K562 (cell line): ENCODE data around the gene RAB1B. TPM values are rescaled to one million over a fixed set of nuclear protein-coding genes. Genes with fewer than 3 reads are reported as not detected.

Source experiments
- CCAR2 ChIP-seq: fragments of 200-400 bp; formaldehyde crosslinking; IDR thresholded peaks from 2 replicates; pipeline ENCODE4 v1.6.1; 2017; ENCODE audit warnings: mild to moderate bottlenecking, low read depth, low read length
- CXXC5 ChIP-seq: fragments of 250-450 bp; sonication (Bioruptor Pico); IDR thresholded peaks from 2 replicates; pipeline ENCODE4 v1.8.0; 2022; ENCODE audit warnings: inconsistent platforms, mild to moderate bottlenecking, moderate library complexity
- GABPB1 ChIP-seq: sonication (generic); formaldehyde crosslinking; IDR thresholded peaks from 2 replicates; pipeline ENCODE4 v1.8.0; 2022; ENCODE audit warnings: mild to moderate bottlenecking, missing genetic modification reagents
- MYC ChIP-seq, 2 experiments: fragments of 250-450 bp in 1 of 2; sonication (Bioruptor Pico) in 1 of 2; IDR thresholded peaks; 2 replicates each; pipeline versions ENCODE4 v1.5.1 to v1.6.1; 2012 to 2021; ENCODE audit warnings: low read depth in 2 of 2, borderline replicate concordance in 1 of 2, improper control_type of control experiment in 1 of 2, low read length in 1 of 2, mild to moderate bottlenecking in 1 of 2, moderate library complexity in 1 of 2
- NEUROD1 ChIP-seq: fragments of 150-350 bp; IDR thresholded peaks from 2 replicates; pipeline ENCODE4 v1.6.1; 2014; ENCODE audit warnings: borderline replicate concordance, low read length, low read depth; ENCODE audit not compliant: partially characterized antibody
- NR4A1 ChIP-seq, 2 experiments: fragments of 250-450 bp in 1 of 2; fragments of 450-650 bp in 1 of 2; sonication (Bioruptor Pico) in 1 of 2; IDR thresholded peaks; 2 replicates each; pipeline versions ENCODE4 v1.4.0 to v1.6.1; 2016 to 2020; ENCODE audit warnings: mild to moderate bottlenecking in 2 of 2, missing compliant biosample characterization in 1 of 2, missing genetic modification characterization in 1 of 2, moderate library complexity in 1 of 2
- RBM25 ChIP-seq: fragments of 200-400 bp; formaldehyde crosslinking; IDR thresholded peaks from 2 replicates; pipeline ENCODE4 v1.6.1; 2018; ENCODE audit warnings: low read length, low read depth, moderate library complexity; ENCODE audit not compliant: severe bottlenecking
- SAFB ChIP-seq: fragments of 200-400 bp; formaldehyde crosslinking; IDR thresholded peaks from 2 replicates; pipeline ENCODE4 v1.6.1; 2017; ENCODE audit warnings: low read depth, low read length, borderline replicate concordance
- SETDB1 ChIP-seq: IDR thresholded peaks from one replicate; pipeline ENCODE4 v1.6.1; 2012; ENCODE audit warnings: low read length, control low read depth, inconsistent platforms
- ZFX ChIP-seq: sonication (generic); formaldehyde crosslinking; IDR thresholded peaks from 2 replicates; pipeline ENCODE4 v1.8.0; 2022; ENCODE audit warnings: mild to moderate bottlenecking, missing genetic modification reagents, moderate library complexity
- ZNF12 ChIP-seq: sonication (generic); formaldehyde crosslinking; IDR thresholded peaks from 2 replicates; pipeline ENCODE4 v1.4.0; 2020; ENCODE audit warnings: mild to moderate bottlenecking, missing genetic modification reagents
- ZNF143 ChIP-seq: sonication (generic); formaldehyde crosslinking; IDR thresholded peaks from 2 replicates; pipeline ENCODE4 v1.9.0; 2022; ENCODE audit warnings: mild to moderate bottlenecking, missing genetic modification reagents
- ZNF282 ChIP-seq: sonication (generic); formaldehyde crosslinking; IDR thresholded peaks from 2 replicates; pipeline ENCODE4 v1.8.1; 2023; ENCODE audit warnings: missing genetic modification reagents
- polyA plus RNA-seq, 8 experiments: library from polyadenylated mRNA; depleted of rRNA in 4 of 8; stranded (reverse) in 5 of 8; unstranded in 3 of 8; fragments of >200 nt; fragmentation: Nextera tagmentation in 2 of 8; fragmentation: Illumina TruSeq in 1 of 8; extraction: Ambion mirVana in 2 of 8; extraction: Trizol in 1 of 8; gene quantifications; 2 replicates each; pipeline versions ENCODE4 v1.2.1 to v1.2.3, GENCODE V29; 2011 to 2014; ENCODE audit warnings: inconsistent platforms in 1 of 8, missing spikeins in 1 of 8
- total RNA-seq, 7 experiments: library from RNA; depleted of rRNA in 6 of 7; stranded (reverse); fragments of >200 nt in 6 of 7; fragmentation: Illumina TruSeq in 2 of 7; extraction: Trizol in 2 of 7; gene quantifications; 2 replicates each; pipeline versions ENCODE4 v1.2.1 to v1.2.3, GENCODE V29; 2011 to 2021; ENCODE audit warnings: low replicate concordance in 1 of 7
- TF ChIP-seq, protein P1 (sequence below), 2 experiments: IDR thresholded peaks; 2 replicates each; pipeline ENCODE4 v1.6.1; 2012; ENCODE audit warnings: improper control_type of control experiment in 2 of 2, low read depth in 2 of 2, low read length in 2 of 2, borderline replicate concordance in 1 of 2
- TF ChIP-seq, protein P2 (sequence below): sonication (generic); formaldehyde crosslinking; IDR thresholded peaks from 2 replicates; pipeline ENCODE4 v1.8.1; 2023; ENCODE audit warnings: mild to moderate bottlenecking, missing genetic modification reagents, moderate library complexity
- TF ChIP-seq, protein P3 (sequence below): fragments of 450-650 bp; formaldehyde crosslinking; IDR thresholded peaks from 2 replicates; pipeline ENCODE4 v1.4.0; 2022; ENCODE audit warnings: mild to moderate bottlenecking, moderate library complexity
- TF ChIP-seq, protein P4 (sequence below), 3 experiments: fragments of 200-800 bp in 1 of 3; fragments of 250-450 bp in 1 of 3; fragments of 450-650 bp in 1 of 3; sonication (Bioruptor Pico) in 1 of 3; sonication (Bioruptor generic) in 1 of 3; formaldehyde crosslinking in 1 of 3; IDR thresholded peaks; 2 replicates each; pipeline versions ENCODE4 v1.6.1 to v1.8.0; 2016 to 2022; ENCODE audit warnings: mild to moderate bottlenecking in 2 of 3, missing genetic modification characterization in 2 of 3, missing compliant biosample characterization in 1 of 3, moderate library complexity in 1 of 3

RAB1B gene
- total and polyA plus RNA-seq, 9 of the 15 experiments (the other 6 are each of a cell fraction or from before 2014, with no cell fraction given) = 5.6 to 146 (median 98.6) TPM

DNA sequence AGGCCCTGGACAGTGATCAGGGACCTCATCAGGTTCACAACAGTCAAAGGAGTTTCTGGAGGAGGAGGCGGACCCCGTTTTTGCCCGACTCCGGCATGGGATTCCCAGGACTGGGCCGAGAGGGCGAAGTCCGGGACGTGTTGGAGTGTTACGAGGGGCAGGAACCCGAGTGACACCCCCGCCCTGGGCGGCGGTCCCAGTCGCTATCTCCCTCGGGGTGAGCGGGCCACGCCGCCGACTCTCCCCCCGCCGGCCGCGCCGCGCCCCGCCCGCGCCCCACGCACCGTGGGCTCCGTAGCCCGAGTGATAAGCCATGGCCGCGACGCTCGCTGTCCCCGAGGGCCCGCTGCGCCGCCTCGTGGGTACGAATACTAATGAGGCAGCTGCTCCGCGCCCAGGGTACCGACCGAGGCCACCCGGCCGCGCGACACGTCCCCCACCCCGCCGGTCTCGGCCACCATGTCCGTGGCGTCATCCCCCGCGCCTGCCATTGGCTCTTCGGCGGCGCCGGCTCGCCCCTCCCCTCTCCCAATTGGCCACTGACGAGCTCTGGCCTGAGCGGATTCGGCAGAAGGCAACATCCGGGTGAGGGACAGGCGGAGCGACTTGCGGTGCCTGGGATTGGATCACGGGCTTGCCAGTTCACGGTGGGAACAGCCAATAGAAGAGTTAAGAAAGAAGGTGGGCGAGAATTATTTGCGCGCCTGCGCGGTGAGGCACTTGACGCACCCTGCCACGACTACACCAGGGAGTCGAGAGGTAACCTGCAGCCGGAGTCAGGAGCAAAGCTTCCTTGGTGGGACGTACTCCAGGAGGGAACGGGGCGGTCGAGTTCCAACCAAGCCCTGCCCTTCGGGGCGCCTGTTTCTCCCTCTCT, 20.5 kb downstream of the RAB1B start, which contains the start of gene YIF1A (continued):
- TF ChIP-seq, protein P1, sequence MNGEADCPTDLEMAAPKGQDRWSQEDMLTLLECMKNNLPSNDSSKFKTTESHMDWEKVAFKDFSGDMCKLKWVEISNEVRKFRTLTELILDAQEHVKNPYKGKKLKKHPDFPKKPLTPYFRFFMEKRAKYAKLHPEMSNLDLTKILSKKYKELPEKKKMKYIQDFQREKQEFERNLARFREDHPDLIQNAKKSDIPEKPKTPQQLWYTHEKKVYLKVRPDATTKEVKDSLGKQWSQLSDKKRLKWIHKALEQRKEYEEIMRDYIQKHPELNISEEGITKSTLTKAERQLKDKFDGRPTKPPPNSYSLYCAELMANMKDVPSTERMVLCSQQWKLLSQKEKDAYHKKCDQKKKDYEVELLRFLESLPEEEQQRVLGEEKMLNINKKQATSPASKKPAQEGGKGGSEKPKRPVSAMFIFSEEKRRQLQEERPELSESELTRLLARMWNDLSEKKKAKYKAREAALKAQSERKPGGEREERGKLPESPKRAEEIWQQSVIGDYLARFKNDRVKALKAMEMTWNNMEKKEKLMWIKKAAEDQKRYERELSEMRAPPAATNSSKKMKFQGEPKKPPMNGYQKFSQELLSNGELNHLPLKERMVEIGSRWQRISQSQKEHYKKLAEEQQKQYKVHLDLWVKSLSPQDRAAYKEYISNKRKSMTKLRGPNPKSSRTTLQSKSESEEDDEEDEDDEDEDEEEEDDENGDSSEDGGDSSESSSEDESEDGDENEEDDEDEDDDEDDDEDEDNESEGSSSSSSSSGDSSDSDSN (IDR thresholded peaks at IDR 0.05; ENCODE audit: borderline replicate concordance in 1 of 2, low read depth in 2 of 2, low read length in 2 of 2) = peak in 1 of 2 experiments; percentile 72; a peak in 1 of 4 replicates
- TF ChIP-seq ZNF282 (CRISPR knock-in tag) (0 out of 2 replicates have a peak, but pooled peaks have one; percentile 49), CCAR2 (no peak), SAFB (peak; percentile 95), MYC (IDR thresholded peaks at IDR 0.05; ENCODE audit: low read depth, low read length) (peak; percentile 94), MYC (CRISPR knock-in tag; IDR thresholded peaks at IDR 0.05; ENCODE audit: borderline replicate concordance, low read depth) (no peak), GABPB1 (CRISPR knock-in tag) (peak; percentile 87), ZNF143 (CRISPR knock-in tag) (no peak), NEUROD1 (peak; percentile 97), ZFX (CRISPR knock-in tag) (peak; percentile 89), SETDB1 (no peak), ZNF12 (CRISPR knock-in tag) (no peak), CXXC5 (peak; percentile 84), NR4A1 (CRISPR knock-in tag; IDR thresholded peaks at IDR 0.05) (no peak; the same call in 1 of the 2 replicates), NR4A1 (tag; IDR thresholded peaks at IDR 0.05) (0 out of 2 replicates have a peak, but pooled peaks have one; percentile 64), RBM25 (peak; percentile 99)
- TF ChIP-seq, protein P2, sequence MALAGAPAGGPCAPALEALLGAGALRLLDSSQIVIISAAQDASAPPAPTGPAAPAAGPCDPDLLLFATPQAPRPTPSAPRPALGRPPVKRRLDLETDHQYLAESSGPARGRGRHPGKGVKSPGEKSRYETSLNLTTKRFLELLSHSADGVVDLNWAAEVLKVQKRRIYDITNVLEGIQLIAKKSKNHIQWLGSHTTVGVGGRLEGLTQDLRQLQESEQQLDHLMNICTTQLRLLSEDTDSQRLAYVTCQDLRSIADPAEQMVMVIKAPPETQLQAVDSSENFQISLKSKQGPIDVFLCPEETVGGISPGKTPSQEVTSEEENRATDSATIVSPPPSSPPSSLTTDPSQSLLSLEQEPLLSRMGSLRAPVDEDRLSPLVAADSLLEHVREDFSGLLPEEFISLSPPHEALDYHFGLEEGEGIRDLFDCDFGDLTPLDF (CRISPR knock-in tag) = peak; percentile 64
- TF ChIP-seq, protein P3, sequence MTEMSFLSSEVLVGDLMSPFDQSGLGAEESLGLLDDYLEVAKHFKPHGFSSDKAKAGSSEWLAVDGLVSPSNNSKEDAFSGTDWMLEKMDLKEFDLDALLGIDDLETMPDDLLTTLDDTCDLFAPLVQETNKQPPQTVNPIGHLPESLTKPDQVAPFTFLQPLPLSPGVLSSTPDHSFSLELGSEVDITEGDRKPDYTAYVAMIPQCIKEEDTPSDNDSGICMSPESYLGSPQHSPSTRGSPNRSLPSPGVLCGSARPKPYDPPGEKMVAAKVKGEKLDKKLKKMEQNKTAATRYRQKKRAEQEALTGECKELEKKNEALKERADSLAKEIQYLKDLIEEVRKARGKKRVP = peak; percentile 5; the same call in 1 of the 2 replicates
- TF ChIP-seq, protein P4, sequence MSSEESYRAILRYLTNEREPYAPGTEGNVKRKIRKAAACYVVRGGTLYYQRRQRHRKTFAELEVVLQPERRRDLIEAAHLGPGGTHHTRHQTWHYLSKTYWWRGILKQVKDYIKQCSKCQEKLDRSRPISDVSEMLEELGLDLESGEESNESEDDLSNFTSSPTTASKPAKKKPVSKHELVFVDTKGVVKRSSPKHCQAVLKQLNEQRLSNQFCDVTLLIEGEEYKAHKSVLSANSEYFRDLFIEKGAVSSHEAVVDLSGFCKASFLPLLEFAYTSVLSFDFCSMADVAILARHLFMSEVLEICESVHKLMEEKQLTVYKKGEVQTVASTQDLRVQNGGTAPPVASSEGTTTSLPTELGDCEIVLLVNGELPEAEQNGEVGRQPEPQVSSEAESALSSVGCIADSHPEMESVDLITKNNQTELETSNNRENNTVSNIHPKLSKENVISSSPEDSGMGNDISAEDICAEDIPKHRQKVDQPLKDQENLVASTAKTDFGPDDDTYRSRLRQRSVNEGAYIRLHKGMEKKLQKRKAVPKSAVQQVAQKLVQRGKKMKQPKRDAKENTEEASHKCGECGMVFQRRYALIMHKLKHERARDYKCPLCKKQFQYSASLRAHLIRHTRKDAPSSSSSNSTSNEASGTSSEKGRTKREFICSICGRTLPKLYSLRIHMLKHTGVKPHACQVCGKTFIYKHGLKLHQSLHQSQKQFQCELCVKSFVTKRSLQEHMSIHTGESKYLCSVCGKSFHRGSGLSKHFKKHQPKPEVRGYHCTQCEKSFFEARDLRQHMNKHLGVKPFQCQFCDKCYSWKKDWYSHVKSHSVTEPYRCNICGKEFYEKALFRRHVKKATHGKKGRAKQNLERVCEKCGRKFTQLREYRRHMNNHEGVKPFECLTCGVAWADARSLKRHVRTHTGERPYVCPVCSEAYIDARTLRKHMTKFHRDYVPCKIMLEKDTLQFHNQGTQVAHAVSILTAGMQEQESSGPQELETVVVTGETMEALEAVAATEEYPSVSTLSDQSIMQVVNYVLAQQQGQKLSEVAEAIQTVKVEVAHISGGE (CRISPR knock-in tag; IDR thresholded peaks at IDR 0.05) = no peak
